ENCODE results near the gene ZBTB3.

DNA sequence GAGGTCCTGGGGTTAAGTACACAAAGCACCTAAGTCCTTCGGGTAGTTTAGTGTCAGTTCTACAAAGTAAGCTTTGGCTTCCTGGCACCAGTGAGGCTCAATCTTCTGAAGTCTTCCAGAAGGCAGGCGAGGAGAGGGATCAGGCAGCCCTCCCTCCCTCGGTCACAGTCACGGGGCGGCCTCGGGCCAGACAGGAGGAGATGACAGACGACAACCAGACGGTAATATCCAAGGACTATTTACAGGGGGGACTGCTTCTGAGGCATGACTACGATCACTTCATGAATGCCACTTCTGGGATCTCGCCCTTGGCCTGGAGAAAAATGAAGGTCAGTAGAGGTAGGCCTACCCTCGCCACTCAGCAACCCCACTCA lies 38.2 kb upstream of the ZBTB3 start:
- TF ChIP-seq TAF1 (IDR thresholded peaks at IDR 0.05; ENCODE audit: borderline replicate concordance, insufficient read depth, low read length) (no peak), POLR2AphosphoS5 (IDR thresholded peaks at IDR 0.05; ENCODE audit: low read depth, low read length) (no peak), REST (IDR thresholded peaks at IDR 0.05; ENCODE audit: insufficient read depth in 1 of 2, low read depth in 2 of 2, low read length in 2 of 2) (no peak), SIN3A (IDR thresholded peaks at IDR 0.05; ENCODE audit: borderline replicate concordance, insufficient read depth, low read length) (no peak)
